GM12878 (cell line): ENCODE measurements around the gene DDX5. TPM values are rescaled to one million over a fixed set of nuclear protein-coding genes. Genes with fewer than 3 reads are reported as not detected.

Source experiments
- ATAC-seq: fragments of 200-7000 bp; cut with Tn5 transposase; 3 replicates; pipeline ENCODE4 v1.9.1; 2020; ENCODE audit warnings: mild to moderate bottlenecking, moderate library complexity
- BruUV-seq: library from RNA; stranded (reverse); fragments of 400-500 nt; replicated peaks from 2 replicates; lab custom pipeline; 2021; lab: Mats Ljungman, UMichigan
- CTCF ChIA-PET: fragments of 300-600 bp; sonication (Branson Sonifier 250); formaldehyde crosslinking; extraction: SDS; loops from one replicate; lab custom pipeline; 2021; ENCODE audit warnings: inconsistent platforms; lab: Yijun Ruan, JAX
- POLR2A ChIA-PET: fragments of 350-600 bp; formaldehyde crosslinking; extraction: SDS; loops from one replicate; lab custom pipeline; 2021; ENCODE audit warnings: inconsistent platforms; lab: Charles Lee
- RAD21 ChIA-PET: fragments of 300-600 bp; sonication (Branson Sonifier 250); formaldehyde crosslinking; loops from one replicate; lab custom pipeline; 2023; ENCODE audit warnings: antibody characterized with exemption; ENCODE audit not compliant: unreplicated experiment; lab: Charles Lee
- SMC1A ChIA-PET: fragments of 300-600 bp; sonication (Branson Sonifier 250); formaldehyde crosslinking; loops from one replicate; lab custom pipeline; 2023; ENCODE audit not compliant: unreplicated experiment, uncharacterized antibody; lab: Charles Lee
- DNase-seq: peaks from one replicate; pipeline ENCODE4 v3.0.0-alpha.2; 2011; ENCODE audit warnings: low read depth, low spot score
- FAIRE-seq: peaks from 3 replicates; lab custom pipeline; 2011; peaks lifted over from hg19 to GRCh38; lab: Jason Lieb, UNC
- H2AFZ ChIP-seq: 2 replicates; pipeline ENCODE4 v1.6.0; 2011; ENCODE audit warnings: low read depth, low read length, control low read depth; ENCODE audit not compliant: control insufficient read depth
- H3K27ac ChIP-seq: 2 replicates; pipeline ENCODE4 v1.5.1; 2011; ENCODE audit warnings: control low read depth; ENCODE audit not compliant: control insufficient read depth, insufficient read depth
- H3K27me3 ChIP-seq, 2 experiments: replicated peaks in 1 of 2; 2 replicates each; pipeline versions ENCODE4 v1.6.0 to v1.6.1; 2011; ENCODE audit warnings: low read length in 1 of 2; ENCODE audit not compliant: control insufficient read depth in 2 of 2, insufficient read depth in 2 of 2
- H3K36me3 ChIP-seq, 2 experiments: 2 replicates each; pipeline ENCODE4 v1.5.1; 2011; ENCODE audit warnings: low read length in 1 of 2; ENCODE audit not compliant: control insufficient read depth in 2 of 2, insufficient read depth in 2 of 2
- H3K4me1 ChIP-seq: 2 replicates; pipeline ENCODE4 v1.6.1; 2011; ENCODE audit warnings: mild to moderate bottlenecking, low read length, moderate library complexity, mixed read lengths; ENCODE audit not compliant: control insufficient read depth, insufficient read depth
- H3K4me2 ChIP-seq: 2 replicates; pipeline ENCODE4 v1.6.0; 2011; ENCODE audit warnings: control low read depth; ENCODE audit not compliant: control insufficient read depth, insufficient read depth
- H3K4me3 ChIP-seq: fragments of 200-600 bp; sonication (generic); 2 replicates; pipeline ENCODE4 v1.5.1; 2016
- H3K79me2 ChIP-seq: 2 replicates; pipeline ENCODE4 v1.6.0; 2011; ENCODE audit warnings: low read length; ENCODE audit not compliant: control insufficient read depth, insufficient read depth
- H3K9ac ChIP-seq: 2 replicates; pipeline ENCODE4 v1.8.0; 2011; ENCODE audit warnings: low read length, control low read depth, mixed read lengths; ENCODE audit not compliant: control insufficient read depth, insufficient read depth
- H3K9me3 ChIP-seq: replicated peaks from 3 replicates; pipeline ENCODE4 v1.5.1; 2011; ENCODE audit warnings: mild to moderate bottlenecking, low read length; ENCODE audit not compliant: control insufficient read depth, insufficient read depth
- H4K20me1 ChIP-seq: 2 replicates; pipeline ENCODE4 v1.6.0; 2011; ENCODE audit not compliant: control insufficient read depth, insufficient read depth
- BACH1 ChIP-seq: fragments of 450-650 bp; IDR thresholded peaks from 2 replicates; pipeline ENCODE4 v1.6.1; 2017; ENCODE audit warnings: mild to moderate bottlenecking, borderline replicate concordance
- CHD2 ChIP-seq: IDR thresholded peaks from 2 replicates; pipeline ENCODE4 v1.6.1; 2011; ENCODE audit warnings: low read depth, low read length, improper control_type of control experiment, borderline replicate concordance
- FOXM1 ChIP-seq: IDR thresholded peaks from 2 replicates; pipeline ENCODE4 v1.6.1; 2012; ENCODE audit warnings: low read depth, mild to moderate bottlenecking, inconsistent platforms, low read length, moderate library complexity
- IKZF2 ChIP-seq, 2 experiments: fragments of 450-650 bp; IDR thresholded peaks; 2 replicates each; pipeline ENCODE4 v1.6.1; 2017; ENCODE audit warnings: mild to moderate bottlenecking in 2 of 2, moderate library complexity in 2 of 2
- RAD51 ChIP-seq: fragments of 450-650 bp; IDR thresholded peaks from 2 replicates; pipeline ENCODE4 v1.6.1; 2016; ENCODE audit warnings: moderate library complexity, mild to moderate bottlenecking, inconsistent platforms
- RBBP5 ChIP-seq: fragments of 200-600 bp; sonication (generic); conservative IDR thresholded peaks from 2 replicates; pipeline ENCODE4 v1.6.1; 2016
- WGBS: methylation state at CpG from one replicate; pipeline ENCODE4 v1.1.6; 2016; ENCODE audit warnings: low lambda C conversion rate; ENCODE audit not compliant: insufficient replicate concordance, insufficient coverage; ENCODE audit errors: missing lambda C conversion rate; 5-methylcytosine and 5-hydroxymethylcytosine counted together
- in situ Hi-C: fragments of 300-500 bp; cut with MboI; formaldehyde crosslinking; loops from 9 replicates; pipeline ENCODE4 v1.14.3; 2018; ENCODE audit warnings: mixed read lengths
- intact Hi-C: fragments of 100-400 bp; cut with micrococcal nuclease; formaldehyde crosslinking; loops from one replicate; pipeline ENCODE4 v1.14.2; 2022; ENCODE audit not compliant: unreplicated experiment
- polyA plus RNA-seq, 11 experiments: library from polyadenylated mRNA; depleted of rRNA in 4 of 11; unstranded in 6 of 11; stranded (reverse) in 5 of 11; fragments of >200 nt; fragmentation: Nextera tagmentation in 4 of 11; fragmentation: Illumina TruSeq in 1 of 11; extraction: Ambion mirVana in 4 of 11; extraction: Trizol in 1 of 11; gene quantifications; 1 replicate in 1 of 11; 2 replicates in 10 of 11; pipeline versions ENCODE4 v1.2.1 to v1.2.3, GENCODE V29; 2011 to 2016; ENCODE audit warnings: inconsistent platforms in 2 of 11, missing spikeins in 2 of 11, low read depth in 1 of 11
- total RNA-seq, 4 experiments: library from RNA; depleted of rRNA in 3 of 4; stranded (reverse); fragments of >200 nt in 3 of 4; fragmentation: Illumina TruSeq in 1 of 4; extraction: Trizol in 1 of 4; gene quantifications; 2 replicates each; pipeline versions ENCODE4 v1.2.1 to v1.2.3, GENCODE V29; 2013 to 2021
- TF ChIP-seq, protein P1 (sequence below): fragments of 450-650 bp; IDR thresholded peaks from 2 replicates; pipeline ENCODE4 v1.6.1; 2018; ENCODE audit warnings: mild to moderate bottlenecking, low read depth, moderate library complexity; ENCODE audit not compliant: partially characterized antibody
- TF ChIP-seq, protein P2 (sequence below): IDR thresholded peaks from 2 replicates; pipeline ENCODE4 v1.6.1; 2011; ENCODE audit warnings: low read depth, mild to moderate bottlenecking, low read length, moderate library complexity, borderline replicate concordance; ENCODE audit errors: extremely low read depth
- TF ChIP-seq, protein P3 (sequence below): fragments of 450-650 bp; IDR thresholded peaks from 2 replicates; pipeline ENCODE4 v1.6.1; 2017; ENCODE audit warnings: borderline replicate concordance
- TF ChIP-seq, protein P4 (sequence below): fragments of 450-650 bp; formaldehyde crosslinking; IDR thresholded peaks from 2 replicates; pipeline ENCODE4 v1.4.0; 2020; ENCODE audit warnings: mild to moderate bottlenecking, moderate library complexity

Gene DDX5
- total and polyA plus RNA-seq, 10 of the 15 experiments (the other 5 are each of a cell fraction or from before 2014, with no cell fraction given): 257 to 1,423 (median 719) TPM

DNA sequence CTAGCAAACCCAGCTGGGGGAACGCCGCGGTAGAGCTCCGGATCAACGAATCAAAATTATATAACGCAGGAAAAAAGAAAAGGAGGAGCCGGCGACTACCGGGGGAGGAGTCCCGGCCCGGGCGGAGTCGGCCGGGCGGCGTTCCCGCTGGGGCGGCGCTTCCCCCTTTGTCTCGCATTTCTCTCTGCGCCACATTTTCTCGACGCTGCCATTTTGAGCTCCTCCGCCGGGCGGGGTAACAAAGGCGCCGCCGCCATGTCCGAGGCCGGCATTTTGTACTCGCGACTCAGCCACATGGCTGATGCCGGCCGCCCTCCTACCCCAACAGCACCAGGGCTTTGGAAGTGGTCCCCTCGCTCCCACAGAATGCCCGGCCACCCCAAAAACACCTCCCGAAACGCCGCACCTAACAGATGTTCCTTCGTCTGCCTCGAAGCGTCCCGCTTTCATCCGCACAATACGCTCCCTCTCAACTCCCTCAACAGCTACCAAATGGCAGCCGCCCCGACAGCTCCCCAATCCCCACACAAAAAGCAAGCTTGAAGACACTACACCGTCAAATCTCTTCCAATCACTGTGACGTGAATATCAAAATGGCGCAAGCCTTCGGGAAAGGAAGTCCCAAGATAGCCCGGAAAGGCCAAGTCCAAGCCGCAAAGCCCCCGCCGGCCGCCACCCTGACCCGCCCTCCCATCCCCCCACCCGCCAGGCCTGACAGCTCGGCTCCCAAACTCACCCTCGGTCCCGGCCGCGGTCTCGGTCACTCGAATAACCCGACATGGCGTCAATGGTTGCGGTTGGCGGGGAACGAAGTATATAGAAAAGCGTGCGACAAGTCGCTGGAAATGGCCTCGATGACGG, 519 bp downstream of the DDX5 start (continued):
- no peak for TF ChIP-seq CHD2
- no peak for TF ChIP-seq RBBP5
- TF ChIP-seq BACH1: peak; percentile 83; the same call in 1 of the 2 replicates
- TF ChIP-seq, protein P1, sequence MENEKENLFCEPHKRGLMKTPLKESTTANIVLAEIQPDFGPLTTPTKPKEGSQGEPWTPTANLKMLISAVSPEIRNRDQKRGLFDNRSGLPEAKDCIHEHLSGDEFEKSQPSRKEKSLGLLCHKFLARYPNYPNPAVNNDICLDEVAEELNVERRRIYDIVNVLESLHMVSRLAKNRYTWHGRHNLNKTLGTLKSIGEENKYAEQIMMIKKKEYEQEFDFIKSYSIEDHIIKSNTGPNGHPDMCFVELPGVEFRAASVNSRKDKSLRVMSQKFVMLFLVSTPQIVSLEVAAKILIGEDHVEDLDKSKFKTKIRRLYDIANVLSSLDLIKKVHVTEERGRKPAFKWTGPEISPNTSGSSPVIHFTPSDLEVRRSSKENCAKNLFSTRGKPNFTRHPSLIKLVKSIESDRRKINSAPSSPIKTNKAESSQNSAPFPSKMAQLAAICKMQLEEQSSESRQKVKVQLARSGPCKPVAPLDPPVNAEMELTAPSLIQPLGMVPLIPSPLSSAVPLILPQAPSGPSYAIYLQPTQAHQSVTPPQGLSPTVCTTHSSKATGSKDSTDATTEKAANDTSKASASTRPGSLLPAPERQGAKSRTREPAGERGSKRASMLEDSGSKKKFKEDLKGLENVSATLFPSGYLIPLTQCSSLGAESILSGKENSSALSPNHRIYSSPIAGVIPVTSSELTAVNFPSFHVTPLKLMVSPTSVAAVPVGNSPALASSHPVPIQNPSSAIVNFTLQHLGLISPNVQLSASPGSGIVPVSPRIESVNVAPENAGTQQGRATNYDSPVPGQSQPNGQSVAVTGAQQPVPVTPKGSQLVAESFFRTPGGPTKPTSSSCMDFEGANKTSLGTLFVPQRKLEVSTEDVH: no peak
- TF ChIP-seq, protein P2, sequence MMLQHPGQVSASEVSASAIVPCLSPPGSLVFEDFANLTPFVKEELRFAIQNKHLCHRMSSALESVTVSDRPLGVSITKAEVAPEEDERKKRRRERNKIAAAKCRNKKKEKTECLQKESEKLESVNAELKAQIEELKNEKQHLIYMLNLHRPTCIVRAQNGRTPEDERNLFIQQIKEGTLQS: no peak

DNA sequence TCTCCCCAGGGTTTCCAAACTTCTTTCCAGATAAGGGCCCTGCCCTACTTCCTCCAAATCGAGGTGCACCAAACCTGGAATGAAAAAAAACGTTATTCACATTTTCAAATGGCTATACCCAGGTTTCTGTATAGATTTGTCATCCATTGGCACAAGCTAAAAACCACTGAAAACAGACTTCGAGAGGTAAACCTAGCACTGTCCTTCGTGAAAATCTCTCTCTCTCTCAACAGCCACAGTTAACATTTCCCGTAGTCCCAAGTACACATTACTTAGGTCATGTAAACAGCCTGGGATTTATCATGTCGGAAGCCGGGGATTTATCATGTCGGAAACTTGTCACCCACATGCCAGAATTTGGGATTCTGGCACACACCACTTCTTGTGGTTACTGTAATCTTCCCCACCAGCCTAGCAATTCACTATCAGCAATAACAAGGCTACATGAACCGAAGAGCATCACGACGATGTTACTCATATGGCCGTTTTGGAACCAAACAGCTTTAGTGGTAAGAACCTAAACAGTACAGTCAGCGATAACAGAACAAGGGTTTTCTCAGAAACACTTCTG, 1.2 kb downstream of the DDX5 start:
- SMC1A ChIA-PET: interaction anchor here (0.7 to 2.9 kb wide), 12 partner anchors 9 to 146 kb away, joined by 3 to 25 read pairs (median 4); partner anchors contain the start of gene POLG2
- intact Hi-C loops (loop anchor here (1.0 kb wide), 1 partner anchor 8 kb away; the partner anchor contains the start of gene POLG2), in situ Hi-C loops (loop anchor here (10.0 kb wide), 2 partner anchors 140 to 660 kb away; partner anchors contain the start of gene SMARCD2)
- Histone ChIP-seq H4K20me1 (peaks cover 10% of the 10 kb centered on the region), H3K4me3 (peak overlapping the region; percentile 100), H3K27ac (peak overlapping the region; percentile 100), H3K27me3 (no peaks in the 10 kb centered on the region), H3K79me2 (peaks cover 85% of the 10 kb centered on the region), H3K9ac (peak overlapping the region; percentile 100), H3K4me1 (peaks cover 7% of the 10 kb centered on the region; the same call in 1 of the 2 replicates), H3K4me2 (peak overlapping the region; percentile 66), H3K36me3 (peaks cover 14 to 44% of the 10 kb centered on the region in 2 experiments), H3K9me3 (no peaks in the 10 kb centered on the region), H2AFZ (no peak overlapping the region)
- WGBS: under 1% methylated on average over 13 of the region's 13 CpGs
- no peak for ATAC-seq
- POLR2A ChIA-PET: interaction anchor here (0.7 to 3.0 kb wide), 11 partner anchors 8 to 1497 kb away, joined by 3 to 64 read pairs (median 4); partner anchors contain the start of gene POLG2
- FAIRE-seq: no peak
- RAD21 ChIA-PET: interaction anchor here (1.0 to 2.1 kb wide), 9 partner anchors 8 to 144 kb away, joined by 3 to 7 read pairs (median 4); partner anchors contain the start of gene POLG2
- CTCF ChIA-PET: interaction anchor here (0.8 to 17.7 kb wide), 7 partner anchors 11 to 129 kb away, joined by 3 to 350 read pairs (median 4); partner anchors contain the start of gene POLG2
- DNase-seq: no peak
- BruUV-seq: no TSS peak
- TF ChIP-seq FOXM1: 0 out of 2 replicates have a peak, but pooled peaks have one; percentile 27
- TF ChIP-seq, protein P3, sequence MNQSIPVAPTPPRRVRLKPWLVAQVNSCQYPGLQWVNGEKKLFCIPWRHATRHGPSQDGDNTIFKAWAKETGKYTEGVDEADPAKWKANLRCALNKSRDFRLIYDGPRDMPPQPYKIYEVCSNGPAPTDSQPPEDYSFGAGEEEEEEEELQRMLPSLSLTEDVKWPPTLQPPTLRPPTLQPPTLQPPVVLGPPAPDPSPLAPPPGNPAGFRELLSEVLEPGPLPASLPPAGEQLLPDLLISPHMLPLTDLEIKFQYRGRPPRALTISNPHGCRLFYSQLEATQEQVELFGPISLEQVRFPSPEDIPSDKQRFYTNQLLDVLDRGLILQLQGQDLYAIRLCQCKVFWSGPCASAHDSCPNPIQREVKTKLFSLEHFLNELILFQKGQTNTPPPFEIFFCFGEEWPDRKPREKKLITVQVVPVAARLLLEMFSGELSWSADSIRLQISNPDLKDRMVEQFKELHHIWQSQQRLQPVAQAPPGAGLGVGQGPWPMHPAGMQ: no peak
- TF ChIP-seq RAD51: 0 out of 2 replicates have a peak, but pooled peaks have one; percentile 7
- TF ChIP-seq, protein P4, sequence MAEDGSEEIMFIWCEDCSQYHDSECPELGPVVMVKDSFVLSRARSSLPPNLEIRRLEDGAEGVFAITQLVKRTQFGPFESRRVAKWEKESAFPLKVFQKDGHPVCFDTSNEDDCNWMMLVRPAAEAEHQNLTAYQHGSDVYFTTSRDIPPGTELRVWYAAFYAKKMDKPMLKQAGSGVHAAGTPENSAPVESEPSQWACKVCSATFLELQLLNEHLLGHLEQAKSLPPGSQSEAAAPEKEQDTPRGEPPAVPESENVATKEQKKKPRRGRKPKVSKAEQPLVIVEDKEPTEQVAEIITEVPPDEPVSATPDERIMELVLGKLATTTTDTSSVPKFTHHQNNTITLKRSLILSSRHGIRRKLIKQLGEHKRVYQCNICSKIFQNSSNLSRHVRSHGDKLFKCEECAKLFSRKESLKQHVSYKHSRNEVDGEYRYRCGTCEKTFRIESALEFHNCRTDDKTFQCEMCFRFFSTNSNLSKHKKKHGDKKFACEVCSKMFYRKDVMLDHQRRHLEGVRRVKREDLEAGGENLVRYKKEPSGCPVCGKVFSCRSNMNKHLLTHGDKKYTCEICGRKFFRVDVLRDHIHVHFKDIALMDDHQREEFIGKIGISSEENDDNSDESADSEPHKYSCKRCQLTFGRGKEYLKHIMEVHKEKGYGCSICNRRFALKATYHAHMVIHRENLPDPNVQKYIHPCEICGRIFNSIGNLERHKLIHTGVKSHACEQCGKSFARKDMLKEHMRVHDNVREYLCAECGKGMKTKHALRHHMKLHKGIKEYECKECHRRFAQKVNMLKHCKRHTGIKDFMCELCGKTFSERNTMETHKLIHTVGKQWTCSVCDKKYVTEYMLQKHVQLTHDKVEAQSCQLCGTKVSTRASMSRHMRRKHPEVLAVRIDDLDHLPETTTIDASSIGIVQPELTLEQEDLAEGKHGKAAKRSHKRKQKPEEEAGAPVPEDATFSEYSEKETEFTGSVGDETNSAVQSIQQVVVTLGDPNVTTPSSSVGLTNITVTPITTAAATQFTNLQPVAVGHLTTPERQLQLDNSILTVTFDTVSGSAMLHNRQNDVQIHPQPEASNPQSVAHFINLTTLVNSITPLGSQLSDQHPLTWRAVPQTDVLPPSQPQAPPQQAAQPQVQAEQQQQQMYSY (CRISPR knock-in tag): no peak
- 0 out of 4 replicates have a peak, but pooled peaks of 1 of the 2 experiments have one; percentile 28 for TF ChIP-seq IKZF2 (IDR thresholded peaks at IDR 0.05)
